IMR-90 (cell line): ENCODE measurements around the gene ABCA5. TPM values are rescaled to one million over a fixed set of nuclear protein-coding genes. Genes with fewer than 3 reads are reported as not detected.

Experiments used
- ATAC-seq: fragments of 200-7000 bp; cut with Tn5 transposase; 2 replicates; pipeline ENCODE4 v1.9.1; 2020; ENCODE audit warnings: low read depth, mild to moderate bottlenecking, moderate library complexity
- BruUV-seq: library from RNA; stranded (reverse); fragments of 400-500 nt; replicated peaks from 2 replicates; lab custom pipeline; 2021; lab: Mats Ljungman, UMichigan
- CTCF ChIA-PET: fragments of 300-600 bp; formaldehyde crosslinking; extraction: SDS; loops from one replicate; lab custom pipeline; 2021; ENCODE audit warnings: antibody characterized with exemption; lab: Yijun Ruan, JAX
- POLR2A ChIA-PET: fragments of 300-600 bp; sonication (Branson Sonifier 250); formaldehyde crosslinking; loops from one replicate; lab custom pipeline; 2022; ENCODE audit warnings: antibody characterized with exemption; ENCODE audit not compliant: unreplicated experiment; lab: Charles Lee
- DNase-seq: peaks from one replicate; pipeline ENCODE4 v3.0.0; 2013
- H2AFZ ChIP-seq: replicated peaks from 2 replicates; pipeline ENCODE3; 2013; ENCODE audit warnings: low read length, mild to moderate bottlenecking; ENCODE audit not compliant: poor library complexity
- H2AK5ac ChIP-seq: 2 replicates; pipeline ENCODE4 v1.6.1; 2013; ENCODE audit warnings: low read depth, low read length, inconsistent platforms
- H2AK9ac ChIP-seq: replicated peaks from 2 replicates; pipeline ENCODE3; 2013; ENCODE audit warnings: mild to moderate bottlenecking, low read depth, low read length, moderate library complexity; ENCODE audit not compliant: poor library complexity
- H2BK120ac ChIP-seq: 2 replicates; pipeline ENCODE4 v1.6.1; 2013; ENCODE audit warnings: low read depth, low read length, inconsistent platforms
- H2BK15ac ChIP-seq: 3 replicates; pipeline ENCODE4 v1.6.1; 2013; ENCODE audit warnings: low read depth, low read length, inconsistent platforms
- H2BK20ac ChIP-seq: 2 replicates; pipeline ENCODE4 v1.6.1; 2013; ENCODE audit warnings: low read depth, mild to moderate bottlenecking, inconsistent platforms, low read length, moderate library complexity
- H2BK5ac ChIP-seq: 2 replicates; pipeline ENCODE4 v1.6.1; 2013; ENCODE audit warnings: mild to moderate bottlenecking, low read depth, low read length, inconsistent platforms; ENCODE audit not compliant: poor library complexity, severe bottlenecking
- H3K14ac ChIP-seq: replicated peaks from 2 replicates; pipeline ENCODE4 v1.6.1; 2013; ENCODE audit warnings: low read depth, low read length, inconsistent platforms
- H3K18ac ChIP-seq: 2 replicates; pipeline ENCODE4 v1.6.1; 2013; ENCODE audit warnings: low read depth, low read length, control low read depth
- H3K23ac ChIP-seq: 2 replicates; pipeline ENCODE4 v1.6.1; 2013; ENCODE audit warnings: low read depth, low read length, inconsistent platforms
- H3K27ac ChIP-seq: 2 replicates; pipeline ENCODE4 v1.5.1; 2013; ENCODE audit warnings: mild to moderate bottlenecking, control low read depth, low read length; ENCODE audit not compliant: insufficient read depth
- H3K27me3 ChIP-seq: 2 replicates; pipeline ENCODE4 v1.6.1; 2013; ENCODE audit warnings: low read length; ENCODE audit not compliant: control insufficient read depth, insufficient read depth
- H3K36me3 ChIP-seq: 2 replicates; pipeline ENCODE4 v1.6.1; 2013; ENCODE audit warnings: low read length, mixed read lengths; ENCODE audit not compliant: control insufficient read depth, insufficient read depth
- H3K4ac ChIP-seq: 2 replicates; pipeline ENCODE4 v1.6.1; 2013; ENCODE audit warnings: low read depth, low read length, inconsistent platforms
- H3K4me1 ChIP-seq: 2 replicates; pipeline ENCODE4 v1.6.1; 2013; ENCODE audit warnings: low read length, mixed read lengths; ENCODE audit not compliant: control insufficient read depth, insufficient read depth
- H3K4me2 ChIP-seq: 2 replicates; pipeline ENCODE4 v1.6.1; 2013; ENCODE audit warnings: low read depth, mild to moderate bottlenecking, control low read depth, low read length, moderate library complexity
- H3K4me3 ChIP-seq: 2 replicates; pipeline ENCODE4 v1.5.1; 2013; ENCODE audit warnings: low read depth, mild to moderate bottlenecking, control low read depth, low read length, moderate library complexity; ENCODE audit not compliant: insufficient read depth
- H3K56ac ChIP-seq: 2 replicates; pipeline ENCODE4 v1.6.1; 2013; ENCODE audit warnings: low read length, inconsistent platforms; ENCODE audit not compliant: insufficient read depth; ENCODE audit errors: extremely low read depth
- H3K79me1 ChIP-seq, 2 experiments: 2 replicates each; pipeline ENCODE4 v1.6.1; 2013; ENCODE audit warnings: low read length in 2 of 2, inconsistent platforms in 1 of 2, low read depth in 1 of 2
- H3K9ac ChIP-seq: 2 replicates; pipeline ENCODE4 v1.6.1; 2013; ENCODE audit warnings: low read depth, low read length, control low read depth
- H3K9me1 ChIP-seq: 2 replicates; pipeline ENCODE4 v1.6.1; 2013; ENCODE audit warnings: low read length, inconsistent platforms; ENCODE audit not compliant: insufficient read depth
- H3K9me3 ChIP-seq: 2 replicates; pipeline ENCODE4 v1.6.1; 2013; ENCODE audit warnings: low read length; ENCODE audit not compliant: control insufficient read depth, insufficient read depth
- H4K20me1 ChIP-seq: 2 replicates; pipeline ENCODE4 v1.6.1; 2013; ENCODE audit warnings: low read length, inconsistent platforms; ENCODE audit not compliant: insufficient read depth
- H4K5ac ChIP-seq: 2 replicates; pipeline ENCODE4 v1.6.1; 2013; ENCODE audit warnings: mild to moderate bottlenecking, low read depth, low read length, control low read depth
- H4K8ac ChIP-seq, 2 experiments: 2 replicates each; pipeline ENCODE4 v1.6.1; 2013; ENCODE audit warnings: low read depth in 2 of 2, low read length in 2 of 2, control low read depth in 1 of 2, inconsistent platforms in 1 of 2
- H4K91ac ChIP-seq: 2 replicates; pipeline ENCODE4 v1.6.1; 2013; ENCODE audit warnings: low read depth, low read length, inconsistent platforms; ENCODE audit not compliant: insufficient read depth
- BHLHE40 ChIP-seq: fragments of 150-350 bp; IDR thresholded peaks from 2 replicates; pipeline ENCODE4 v1.6.1; 2016; ENCODE audit warnings: mild to moderate bottlenecking, low read depth, low read length
- CEBPB ChIP-seq: IDR thresholded peaks from 2 replicates; pipeline ENCODE4 v1.6.1; 2012; ENCODE audit warnings: low read depth, low read length, improper control_type of control experiment
- CHD1 ChIP-seq: IDR thresholded peaks from 2 replicates; pipeline ENCODE4 v1.6.1; 2012; ENCODE audit warnings: low read depth, low read length, improper control_type of control experiment
- ELK1 ChIP-seq: fragments of 150-350 bp; IDR thresholded peaks from 2 replicates; pipeline ENCODE4 v1.6.1; 2016; ENCODE audit warnings: low read depth, mild to moderate bottlenecking, low read length, moderate library complexity, borderline replicate concordance
- FOS ChIP-seq: fragments of 150-350 bp; IDR thresholded peaks from 2 replicates; pipeline ENCODE4 v1.6.1; 2016; ENCODE audit warnings: low read depth, low read length
- MAFK ChIP-seq: IDR thresholded peaks from 2 replicates; pipeline ENCODE4 v1.6.1; 2012; ENCODE audit warnings: low read depth, low read length, improper control_type of control experiment
- MAZ ChIP-seq: IDR thresholded peaks from 2 replicates; pipeline ENCODE4 v1.6.1; 2012; ENCODE audit warnings: low read depth, mild to moderate bottlenecking, low read length, improper control_type of control experiment, moderate library complexity, borderline replicate concordance
- MXI1 ChIP-seq: IDR thresholded peaks from 2 replicates; pipeline ENCODE4 v1.6.1; 2012; ENCODE audit warnings: low read depth, mild to moderate bottlenecking, low read length, moderate library complexity, borderline replicate concordance
- NFE2L2 ChIP-seq: fragments of 150-350 bp; IDR thresholded peaks from 2 replicates; pipeline ENCODE4 v1.6.1; 2016; ENCODE audit warnings: low read depth, mild to moderate bottlenecking, low read length
- POLR2A ChIP-seq: IDR thresholded peaks from 2 replicates; pipeline ENCODE4 v1.6.1; 2012; ENCODE audit warnings: mild to moderate bottlenecking, low read depth, low read length
- RAD21 ChIP-seq: IDR thresholded peaks from 2 replicates; pipeline ENCODE4 v1.6.1; 2012; ENCODE audit warnings: low read length, improper control_type of control experiment
- RCOR1 ChIP-seq: IDR thresholded peaks from 2 replicates; pipeline ENCODE4 v1.6.1; 2012; ENCODE audit warnings: mild to moderate bottlenecking, low read length, improper control_type of control experiment; ENCODE audit not compliant: insufficient replicate concordance
- RFX5 ChIP-seq: IDR thresholded peaks from 2 replicates; pipeline ENCODE4 v1.8.0; 2012; ENCODE audit warnings: low read depth, mild to moderate bottlenecking, low read length, moderate library complexity
- SMC3 ChIP-seq: fragments of 150-350 bp; IDR thresholded peaks from 2 replicates; pipeline ENCODE4 v1.6.1; 2016; ENCODE audit warnings: low read depth, mild to moderate bottlenecking, antibody characterized with exemption, low read length, moderate library complexity
- USF2 ChIP-seq: fragments of 150-350 bp; IDR thresholded peaks from 2 replicates; pipeline ENCODE4 v1.6.1; 2017; ENCODE audit warnings: mild to moderate bottlenecking, antibody characterized with exemption, low read length, low read depth
- WGBS, 2 experiments: methylation state at CpG; one replicate each; pipeline versions ENCODE4 v1.1.5 to v1.1.7; 2013; ENCODE audit warnings: missing lambda C conversion rate in 2 of 2; ENCODE audit not compliant: insufficient read length in 1 of 2; ENCODE audit errors: extremely low coverage in 2 of 2; 5-methylcytosine and 5-hydroxymethylcytosine counted together
- dilution Hi-C: fragments of 300-500 bp; cut with HindIII; formaldehyde crosslinking; loops from one replicate; pipeline ENCODE4 v1.14.3; 2018; ENCODE audit warnings: low sequenced_read_pairs; ENCODE audit not compliant: unreplicated experiment
- in situ Hi-C: fragments of 300-500 bp; cut with MboI; formaldehyde crosslinking; loops from 3 replicates; pipeline ENCODE4 v1.14.3; 2019; ENCODE audit warnings: low sequenced_read_pairs, inconsistent platforms, mixed read lengths
- intact Hi-C: fragments of 100-400 bp; cut with micrococcal nuclease; formaldehyde crosslinking; loops from 2 replicates; pipeline ENCODE4 v1.10.0; 2022
- polyA plus RNA-seq, 3 experiments: library from polyadenylated mRNA; depleted of rRNA; stranded (reverse); fragments of >200 nt; gene quantifications; 2 replicates each; pipeline ENCODE4 v1.2.3, GENCODE V29; 2012; ENCODE audit warnings: low replicate concordance in 1 of 3
- total RNA-seq: library from RNA; depleted of rRNA; stranded (reverse); fragments of >200 nt; gene quantifications from 2 replicates; pipeline ENCODE4 v1.2.3, GENCODE V29; 2012
- TF ChIP-seq, protein P1 (sequence below): conservative IDR thresholded peaks from 2 replicates; pipeline ENCODE4 v1.5.1; 2012; ENCODE audit warnings: mild to moderate bottlenecking, low read depth, low read length, improper control_type of control experiment

The ABCA5 gene
- total and polyA plus RNA-seq, 2 of the 4 experiments (the other 2 are of a cell fraction): 1.3 to 2.3 TPM

- Histone ChIP-seq H4K8ac (no peak overlapping the region), H3K4me2 (no peak overlapping the region), H3K9ac (no peak overlapping the region), H3K27me3 (no peaks in the 10 kb centered on the region), H3K36me3 (no peaks in the 10 kb centered on the region), H3K4me3 (no peak overlapping the region), H3K18ac (no peak overlapping the region), H3K27ac (no peak overlapping the region), H3K4me1 (no peaks in the 10 kb centered on the region), H2BK15ac (no peak overlapping the region), H4K5ac (no peak overlapping the region), H2BK5ac (no peak overlapping the region), H2BK20ac (no peak overlapping the region), H3K4ac (no peak overlapping the region), H4K91ac (no peak overlapping the region), H3K79me1 (no peaks in the 10 kb centered on the region), H4K20me1 (no peaks in the 10 kb centered on the region), H3K14ac (no peak overlapping the region), H2BK120ac (no peak overlapping the region), H3K9me3 (no peaks in the 10 kb centered on the region), H3K56ac (no peak overlapping the region), H2AK9ac (no peak overlapping the region), H3K23ac (no peak overlapping the region), H2AK5ac (no peak overlapping the region), H3K9me1 (no peaks in the 10 kb centered on the region), H2AFZ (no peak overlapping the region)
- POLR2A ChIA-PET: no interaction called here
- dilution Hi-C loops: no loop called here
- BruUV-seq: no TSS peak
- ATAC-seq (no peak), DNase-seq (no peak)
- intact Hi-C loops: no loop called here
- in situ Hi-C loops: no loop called here
- CTCF ChIA-PET: no interaction called here
- 80% methylated on average over 1 of the region's 6 CpGs; no CpG with 5 or more reads in 1 of the 2 experiments for WGBS, 2 experiments
- TF ChIP-seq MAFK (no peak), BHLHE40 (no peak), NFE2L2 (no peak), RCOR1 (no peak), RAD21 (no peak), CEBPB (no peak), POLR2A (no peak), USF2 (no peak), MAZ (no peak), ELK1 (no peak), RFX5 (no peak), SMC3 (no peak), FOS (no peak), CHD1 (no peak), MXI1 (no peak)
- TF ChIP-seq, protein P1, sequence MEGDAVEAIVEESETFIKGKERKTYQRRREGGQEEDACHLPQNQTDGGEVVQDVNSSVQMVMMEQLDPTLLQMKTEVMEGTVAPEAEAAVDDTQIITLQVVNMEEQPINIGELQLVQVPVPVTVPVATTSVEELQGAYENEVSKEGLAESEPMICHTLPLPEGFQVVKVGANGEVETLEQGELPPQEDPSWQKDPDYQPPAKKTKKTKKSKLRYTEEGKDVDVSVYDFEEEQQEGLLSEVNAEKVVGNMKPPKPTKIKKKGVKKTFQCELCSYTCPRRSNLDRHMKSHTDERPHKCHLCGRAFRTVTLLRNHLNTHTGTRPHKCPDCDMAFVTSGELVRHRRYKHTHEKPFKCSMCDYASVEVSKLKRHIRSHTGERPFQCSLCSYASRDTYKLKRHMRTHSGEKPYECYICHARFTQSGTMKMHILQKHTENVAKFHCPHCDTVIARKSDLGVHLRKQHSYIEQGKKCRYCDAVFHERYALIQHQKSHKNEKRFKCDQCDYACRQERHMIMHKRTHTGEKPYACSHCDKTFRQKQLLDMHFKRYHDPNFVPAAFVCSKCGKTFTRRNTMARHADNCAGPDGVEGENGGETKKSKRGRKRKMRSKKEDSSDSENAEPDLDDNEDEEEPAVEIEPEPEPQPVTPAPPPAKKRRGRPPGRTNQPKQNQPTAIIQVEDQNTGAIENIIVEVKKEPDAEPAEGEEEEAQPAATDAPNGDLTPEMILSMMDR: no peak
Observed at GRCh38 chr17:69198238-69198637, 128.7 kb downstream of the ABCA5 start.
